ENCODE results near the gene TCF3.
"Not testable (repeated sequence)": the region's sequence is repeated elsewhere in the genome, so short reads cannot be mapped to it uniquely, and the experiment has no call there.

Gene TCF3

DNA sequence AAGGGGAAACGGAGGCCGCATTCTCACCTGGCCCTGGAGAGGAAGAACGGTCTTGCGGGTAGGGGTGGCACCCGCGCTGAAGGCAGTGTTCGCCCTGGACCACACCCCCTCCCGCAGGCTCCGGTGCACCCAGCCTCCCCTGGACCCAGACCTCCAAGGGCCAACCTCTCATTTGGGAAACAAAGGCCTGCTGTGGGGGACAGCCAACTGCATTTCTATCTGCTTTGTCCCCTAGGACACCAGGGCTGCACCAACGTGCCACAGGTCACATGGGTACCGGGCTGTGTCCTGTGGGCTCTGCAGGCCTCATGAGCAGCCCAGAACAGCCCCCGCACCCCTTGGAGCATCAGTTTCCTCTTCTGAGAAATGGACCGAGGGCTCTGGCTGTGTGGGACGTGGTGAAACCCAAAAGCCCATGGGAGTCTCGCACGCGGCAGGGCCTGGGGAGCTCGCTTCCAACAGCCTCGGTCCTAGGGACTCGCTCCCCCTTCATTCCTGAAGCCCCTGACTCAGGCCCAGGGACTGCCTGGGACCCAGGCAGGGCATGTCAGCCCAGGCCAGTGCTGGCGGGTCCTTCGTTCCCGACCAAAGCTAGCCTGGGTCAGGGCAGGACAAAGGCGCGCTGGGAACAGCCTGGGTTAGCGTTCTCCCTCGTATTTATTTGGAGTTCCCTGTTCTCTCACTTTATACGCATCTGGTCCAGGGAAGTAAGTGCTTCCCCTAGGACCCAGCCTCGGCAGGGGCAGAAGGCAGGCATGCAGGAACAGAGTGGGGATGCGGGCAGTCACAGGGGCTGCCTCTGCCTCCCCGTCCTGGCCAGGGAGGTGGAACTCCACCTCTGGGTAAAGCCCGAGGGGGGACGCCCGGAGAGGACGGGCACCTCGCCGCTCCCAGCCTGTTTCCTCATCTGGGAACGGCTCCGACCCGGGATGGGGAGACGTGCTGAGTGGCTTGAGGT, 4.6 kb downstream of the TCF3 start:
- POLR2A ChIA-PET, result no interaction called here
- TF ChIP-seq, protein P1, sequence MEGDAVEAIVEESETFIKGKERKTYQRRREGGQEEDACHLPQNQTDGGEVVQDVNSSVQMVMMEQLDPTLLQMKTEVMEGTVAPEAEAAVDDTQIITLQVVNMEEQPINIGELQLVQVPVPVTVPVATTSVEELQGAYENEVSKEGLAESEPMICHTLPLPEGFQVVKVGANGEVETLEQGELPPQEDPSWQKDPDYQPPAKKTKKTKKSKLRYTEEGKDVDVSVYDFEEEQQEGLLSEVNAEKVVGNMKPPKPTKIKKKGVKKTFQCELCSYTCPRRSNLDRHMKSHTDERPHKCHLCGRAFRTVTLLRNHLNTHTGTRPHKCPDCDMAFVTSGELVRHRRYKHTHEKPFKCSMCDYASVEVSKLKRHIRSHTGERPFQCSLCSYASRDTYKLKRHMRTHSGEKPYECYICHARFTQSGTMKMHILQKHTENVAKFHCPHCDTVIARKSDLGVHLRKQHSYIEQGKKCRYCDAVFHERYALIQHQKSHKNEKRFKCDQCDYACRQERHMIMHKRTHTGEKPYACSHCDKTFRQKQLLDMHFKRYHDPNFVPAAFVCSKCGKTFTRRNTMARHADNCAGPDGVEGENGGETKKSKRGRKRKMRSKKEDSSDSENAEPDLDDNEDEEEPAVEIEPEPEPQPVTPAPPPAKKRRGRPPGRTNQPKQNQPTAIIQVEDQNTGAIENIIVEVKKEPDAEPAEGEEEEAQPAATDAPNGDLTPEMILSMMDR (IDR thresholded peaks at IDR 0.05; ENCODE audit: control extremely low read depth, extremely low read depth, low read depth, missing control alignments), result no peak
- DNase-seq (ENCODE audit: extremely low spot score), result no peak
- CTCF ChIA-PET, result interaction anchor here (1.1 kb wide), 1 partner anchor 25 kb away, joined by 3 read pairs; no protein-coding TSS in a partner anchor

DNA sequence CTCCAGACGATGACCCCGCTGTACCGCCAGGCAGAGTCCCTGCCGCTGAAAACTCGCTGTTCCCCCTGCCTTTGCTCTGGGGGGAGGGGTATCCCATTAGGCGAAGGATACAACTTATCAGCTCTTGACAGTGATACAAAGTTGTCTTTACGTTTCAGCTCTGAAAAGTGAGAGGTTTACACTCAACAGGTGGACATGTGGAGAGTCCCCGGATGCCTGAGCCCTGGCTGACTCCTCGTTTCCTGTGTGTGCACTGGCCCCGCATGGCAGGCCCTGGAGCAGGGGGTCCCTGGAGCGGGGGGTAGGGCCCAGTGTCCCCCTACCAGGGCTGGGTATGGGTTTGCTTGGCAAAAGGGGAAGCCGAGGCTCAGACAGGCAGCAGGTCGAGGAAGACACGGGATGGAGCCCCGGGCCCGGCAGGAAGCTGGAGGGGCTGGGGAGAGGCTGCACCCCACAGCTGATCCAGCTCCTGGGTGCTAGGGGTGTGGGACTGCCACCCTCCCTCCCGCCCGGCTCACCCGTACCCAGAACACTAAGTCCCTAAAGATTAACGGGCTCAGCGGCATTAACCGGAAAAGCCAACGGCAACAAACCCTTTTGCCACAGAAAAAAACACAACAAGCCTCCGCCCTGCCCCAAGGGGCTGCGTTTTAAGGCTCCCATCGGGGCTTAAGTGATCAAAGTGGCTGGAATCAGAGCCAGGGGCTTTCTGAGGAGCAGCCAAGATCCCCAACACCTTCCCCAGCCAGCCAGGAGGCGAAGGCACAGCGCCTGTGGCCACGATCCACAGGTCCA, 5.6 kb downstream of the TCF3 start:
- CTCF ChIA-PET, result interaction anchor here (0.8 to 1.1 kb wide), 2 partner anchors 25 to 26 kb away, joined by 3 read pairs; no protein-coding TSS in a partner anchor
- POLR2A ChIA-PET, result no interaction called here

DNA sequence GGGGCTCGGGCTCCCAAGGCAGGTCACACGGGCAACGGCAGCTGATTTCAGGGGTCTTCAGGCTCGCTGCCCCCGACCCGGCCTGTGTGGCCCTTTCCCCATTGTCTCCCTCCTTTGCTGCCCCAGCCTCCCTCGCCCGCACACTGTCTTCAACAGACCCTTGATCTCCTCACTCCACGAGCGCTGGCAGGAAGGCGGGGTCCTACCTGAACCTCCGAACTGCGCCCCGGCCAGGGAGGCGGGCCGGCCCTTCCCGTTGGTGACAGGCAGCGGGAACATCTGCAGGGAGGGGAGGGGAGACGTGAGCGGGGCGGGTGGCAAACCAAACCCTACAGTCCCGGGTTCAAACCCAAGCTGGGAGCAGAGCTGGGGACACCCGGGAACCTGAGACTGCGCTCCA, 6.3 kb downstream of the TCF3 start:
- DNase-seq (ENCODE audit: extremely low spot score), result no peak
- TF ChIP-seq, protein P1 (IDR thresholded peaks at IDR 0.05; ENCODE audit: control extremely low read depth, extremely low read depth, low read depth, missing control alignments), result no peak
- CTCF ChIA-PET, result interaction anchor here (0.8 kb wide), 1 partner anchor 26 kb away, joined by 3 read pairs; no protein-coding TSS in a partner anchor
- POLR2A ChIA-PET, result no interaction called here

More for the DNA sequence above, 5.6 kb downstream of the TCF3 start:
- DNase-seq (ENCODE audit: extremely low spot score), result no peak
- TF ChIP-seq, protein P1 (IDR thresholded peaks at IDR 0.05; ENCODE audit: control extremely low read depth, extremely low read depth, low read depth, missing control alignments), result no peak

DNA sequence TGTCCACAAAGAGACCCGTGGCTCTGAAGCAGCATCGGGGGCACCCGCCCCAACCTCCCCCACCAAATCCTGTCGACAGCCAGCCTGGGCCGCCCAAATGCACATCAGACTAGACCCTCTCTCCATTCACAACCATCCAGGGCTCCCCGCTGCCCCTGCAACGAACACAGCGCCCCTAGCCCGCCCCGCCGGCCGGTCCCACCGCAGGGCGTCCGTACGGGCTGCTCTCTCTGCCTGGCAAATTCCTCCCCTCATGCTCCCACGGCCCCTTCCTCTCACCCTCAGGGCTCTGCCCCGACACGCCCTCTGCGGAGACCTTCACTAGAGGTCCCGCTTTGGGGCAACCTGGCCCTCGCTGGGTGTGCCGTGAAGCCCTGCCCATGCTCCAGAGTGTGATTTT, 7.1 kb downstream of the TCF3 start:
- ChIA-PET CTCF (no interaction called here), POLR2A (no interaction called here)
- TF ChIP-seq, protein P1 (IDR thresholded peaks at IDR 0.05; ENCODE audit: control extremely low read depth, extremely low read depth, low read depth, missing control alignments), result no peak
- DNase-seq (ENCODE audit: extremely low spot score), result no peak

DNA sequence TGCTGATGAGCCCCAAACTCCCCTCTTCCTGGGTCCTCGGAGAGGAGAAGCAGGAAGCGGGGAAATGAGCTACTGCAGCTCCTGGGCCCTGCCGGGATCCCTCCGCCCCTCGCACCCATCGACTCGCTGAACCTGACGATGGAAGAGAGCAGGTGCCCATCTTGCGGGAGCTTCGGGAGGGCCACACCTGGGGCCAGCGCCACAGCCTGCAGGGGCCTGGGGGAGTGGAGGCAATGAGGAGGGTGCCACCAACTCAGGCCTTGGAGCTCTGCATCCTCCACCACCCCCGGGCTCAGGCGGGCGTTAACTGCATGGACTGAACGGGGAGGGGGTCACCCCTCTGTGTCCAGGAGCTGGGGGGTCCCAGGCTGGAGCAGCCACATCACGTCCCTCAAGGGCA, 8.3 kb downstream of the TCF3 start:
- ChIA-PET POLR2A (interaction anchor here (0.5 kb wide), 1 partner anchor 141 kb away, joined by 3 read pairs; no protein-coding TSS in a partner anchor), CTCF (interaction anchor here (1.1 to 1.2 kb wide), 2 partner anchors 28 to 182 kb away, joined by 3 to 6 read pairs; no protein-coding TSS in a partner anchor)
- TF ChIP-seq, protein P1 (IDR thresholded peaks at IDR 0.05; ENCODE audit: control extremely low read depth, extremely low read depth, low read depth, missing control alignments), result no peak

DNA sequence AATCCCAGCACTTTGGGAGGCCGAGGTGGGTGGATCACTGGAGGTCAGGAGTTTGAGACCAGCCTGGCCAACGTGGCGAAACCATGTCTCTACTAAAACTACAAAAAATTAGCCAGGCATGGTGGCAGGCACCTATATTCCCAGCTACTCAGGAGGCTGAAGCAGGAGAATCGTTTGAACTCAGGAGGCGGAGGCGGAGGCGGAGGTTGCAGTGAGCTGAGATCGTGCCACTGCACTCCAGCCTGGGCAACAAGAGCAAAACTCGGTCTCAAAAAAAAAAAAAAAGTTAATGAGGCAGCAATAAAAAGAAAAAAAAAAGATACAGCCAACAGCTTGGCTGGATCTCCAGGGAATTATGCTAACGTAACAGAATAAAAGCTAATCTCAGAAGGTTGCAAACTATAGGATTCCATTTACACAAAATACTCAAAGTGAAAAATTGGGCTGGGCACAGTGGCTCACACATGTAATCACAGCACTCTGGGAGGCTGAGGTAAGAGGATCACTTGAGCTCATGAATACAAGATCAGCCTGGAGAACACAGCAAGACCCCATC, 11.4 kb downstream of the TCF3 start:
- POLR2A ChIA-PET; DNase-seq (ENCODE audit: extremely low spot score): not testable (repeated sequence)
- CTCF ChIA-PET, result interaction anchor here (0.8 to 1.3 kb wide), 5 partner anchors 10 to 189 kb away, joined by 3 to 5 read pairs (median 3); partner anchors contain the start of gene UQCR11

More for the DNA sequence above, 8.3 kb downstream of the TCF3 start:
- DNase-seq (ENCODE audit: extremely low spot score), result no peak
